Chondrocyte (in vitro differentiated cells): ENCODE results near the gene MTHFD1L. TPM values are rescaled to one million over a fixed set of nuclear protein-coding genes. Genes with fewer than 3 reads are reported as not detected.
"Not testable (repeated sequence)": the region's sequence is repeated elsewhere in the genome, so short reads cannot be mapped to it uniquely, and the experiment has no call there.

ENCODE experiments used
- DNase-seq: peaks from one replicate; pipeline ENCODE4 v3.0.0; 2021; ENCODE audit warnings: mixed read lengths, low spot score
- H3K27ac Mint-ChIP-seq: one replicate; pipeline ENCODE4 v1.8.0; 2021; ENCODE audit warnings: mild to moderate bottlenecking, moderate library complexity, mixed read lengths; ENCODE audit not compliant: unreplicated experiment
- H3K27me3 Mint-ChIP-seq: 2 replicates; pipeline ENCODE4 v1.8.0; 2021; ENCODE audit warnings: low read depth, mixed read lengths
- H3K36me3 Mint-ChIP-seq: 2 replicates; pipeline ENCODE4 v1.8.0; 2021; ENCODE audit warnings: low read depth, mixed read lengths
- H3K4me1 Mint-ChIP-seq: 2 replicates; pipeline ENCODE4 v1.8.0; 2021; ENCODE audit warnings: low read depth, mild to moderate bottlenecking, mixed read lengths
- H3K4me3 Mint-ChIP-seq: one replicate; pipeline ENCODE4 v1.8.0; 2021; ENCODE audit warnings: mild to moderate bottlenecking, moderate library complexity, mixed read lengths; ENCODE audit not compliant: unreplicated experiment
- H3K9me3 Mint-ChIP-seq: 2 replicates; pipeline ENCODE4 v1.8.0; 2021; ENCODE audit warnings: low read depth, mixed read lengths
- total RNA-seq: library from RNA; stranded (reverse); gene quantifications from 3 replicates; pipeline ENCODE4 v1.2.1, GENCODE V29; 2021
- TF ChIP-seq, protein P1 (sequence below): fragments of 200-600 bp; sonication (generic); IDR thresholded peaks from 2 replicates; pipeline ENCODE4 v1.5.0; 2021; ENCODE audit warnings: antibody characterized with exemption, mild to moderate bottlenecking, moderate library complexity

The MTHFD1L gene
- total RNA-seq, 1 donor from 2014 or later, result 93.7 TPM

DNA sequence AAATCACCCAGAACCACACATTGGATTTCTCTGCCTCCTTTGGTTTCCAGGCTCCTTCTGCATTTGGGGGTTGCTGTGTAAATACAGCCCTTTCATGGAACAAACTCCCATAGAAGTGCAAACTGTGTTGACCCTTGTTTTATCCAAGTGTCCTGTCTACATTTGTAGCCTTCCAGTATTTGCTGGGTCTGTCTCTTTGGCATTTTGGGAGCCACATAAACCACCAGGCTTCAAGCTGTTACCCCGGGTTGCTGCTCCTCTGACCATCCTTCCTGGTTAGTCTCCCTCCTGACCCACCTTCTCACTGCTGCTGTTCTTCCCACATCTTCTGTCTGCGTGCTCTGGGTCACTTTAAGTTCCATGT, 7.6 kb upstream of the MTHFD1L start:
- Mint-ChIP-seq H3K36me3 (no peaks in the 10 kb centered on the region), H3K27ac (peak overlapping the region; percentile 100), H3K4me1 (peaks cover 54% of the 10 kb centered on the region), H3K27me3 (no peaks in the 10 kb centered on the region), H3K4me3 (peak overlapping the region; percentile 3), H3K9me3 (no peaks in the 10 kb centered on the region)
- DNase-seq, result no peak
- TF ChIP-seq, protein P1, sequence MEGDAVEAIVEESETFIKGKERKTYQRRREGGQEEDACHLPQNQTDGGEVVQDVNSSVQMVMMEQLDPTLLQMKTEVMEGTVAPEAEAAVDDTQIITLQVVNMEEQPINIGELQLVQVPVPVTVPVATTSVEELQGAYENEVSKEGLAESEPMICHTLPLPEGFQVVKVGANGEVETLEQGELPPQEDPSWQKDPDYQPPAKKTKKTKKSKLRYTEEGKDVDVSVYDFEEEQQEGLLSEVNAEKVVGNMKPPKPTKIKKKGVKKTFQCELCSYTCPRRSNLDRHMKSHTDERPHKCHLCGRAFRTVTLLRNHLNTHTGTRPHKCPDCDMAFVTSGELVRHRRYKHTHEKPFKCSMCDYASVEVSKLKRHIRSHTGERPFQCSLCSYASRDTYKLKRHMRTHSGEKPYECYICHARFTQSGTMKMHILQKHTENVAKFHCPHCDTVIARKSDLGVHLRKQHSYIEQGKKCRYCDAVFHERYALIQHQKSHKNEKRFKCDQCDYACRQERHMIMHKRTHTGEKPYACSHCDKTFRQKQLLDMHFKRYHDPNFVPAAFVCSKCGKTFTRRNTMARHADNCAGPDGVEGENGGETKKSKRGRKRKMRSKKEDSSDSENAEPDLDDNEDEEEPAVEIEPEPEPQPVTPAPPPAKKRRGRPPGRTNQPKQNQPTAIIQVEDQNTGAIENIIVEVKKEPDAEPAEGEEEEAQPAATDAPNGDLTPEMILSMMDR, result no peak

DNA sequence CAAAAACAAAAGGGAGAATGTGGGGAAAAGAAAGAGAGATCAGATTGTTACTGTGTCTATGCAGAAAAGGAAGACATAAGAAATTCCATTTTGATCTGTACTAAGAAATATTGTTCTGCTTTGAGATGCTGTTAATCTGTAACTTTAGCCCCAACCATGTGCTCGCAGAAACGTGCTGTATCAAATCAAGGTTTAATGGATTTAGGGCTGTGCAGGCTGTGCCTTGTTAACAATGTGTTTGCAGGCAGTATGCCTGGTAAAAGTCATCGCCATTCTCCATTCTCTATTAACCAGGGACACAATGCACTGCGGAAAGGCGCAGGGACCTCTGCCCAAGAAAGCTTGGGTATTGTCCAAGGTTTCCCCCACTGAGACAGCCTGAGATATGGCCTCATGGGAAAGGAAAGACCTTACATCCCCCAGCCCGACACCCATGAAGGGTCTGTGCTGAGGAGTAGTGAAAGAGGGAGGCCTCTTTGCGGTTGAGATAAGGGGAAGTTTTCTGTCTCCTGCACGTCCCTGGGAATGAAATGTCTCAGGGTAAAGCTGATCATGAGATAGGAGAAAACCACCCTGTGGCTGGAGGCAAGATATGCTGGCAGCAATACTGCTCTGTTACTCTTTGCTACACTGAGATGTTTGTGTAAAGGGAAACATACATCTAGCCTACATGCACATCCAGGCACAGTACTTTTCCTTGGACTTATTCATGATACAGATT, 3.9 kb upstream of the MTHFD1L start:
- DNase-seq, H3K36me3 Mint-ChIP-seq, H3K27me3 Mint-ChIP-seq, H3K4me3 Mint-ChIP-seq, H3K27ac Mint-ChIP-seq, H3K9me3 Mint-ChIP-seq: not testable (repeated sequence)
- peaks cover 28% of the 10 kb centered on the region for H3K4me1 Mint-ChIP-seq

DNA sequence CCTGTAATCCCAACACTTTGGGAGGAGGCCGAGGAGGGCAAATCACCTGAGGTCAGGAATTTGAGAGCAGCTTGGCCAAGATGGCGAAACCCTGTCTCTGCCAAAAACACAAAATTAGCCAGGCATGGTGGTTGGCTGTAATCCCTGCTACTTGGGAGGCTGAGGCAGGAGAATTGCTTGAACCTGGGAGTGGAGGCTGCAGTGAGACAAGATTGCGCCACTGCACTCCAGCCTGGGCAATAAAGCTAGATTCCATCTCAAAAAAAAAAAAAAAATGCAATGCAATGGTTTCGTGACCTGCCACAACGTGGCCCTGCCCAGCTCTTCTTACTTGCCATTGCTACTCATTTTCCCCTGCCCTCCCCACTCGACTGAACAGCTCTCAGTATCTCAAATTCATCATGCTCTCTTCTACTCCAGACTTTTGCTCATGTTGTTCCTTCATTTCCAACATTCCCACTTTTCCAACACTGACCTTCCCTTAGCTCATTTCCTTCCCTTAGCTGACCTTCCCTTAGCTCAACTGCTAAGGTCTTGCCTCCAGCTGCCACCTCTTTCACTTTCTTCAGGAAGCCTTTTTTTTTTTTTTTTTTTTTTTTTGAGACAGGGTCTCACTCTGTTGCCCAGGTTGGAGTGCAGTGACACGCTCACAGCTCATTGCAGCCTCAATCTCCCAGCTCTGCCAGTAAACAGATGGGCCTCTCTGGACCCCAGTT, 2.1 kb upstream of the MTHFD1L start:
- Mint-ChIP-seq H3K4me1 (peaks cover 25% of the 10 kb centered on the region), H3K36me3 (no peaks in the 10 kb centered on the region), H3K27ac (no peak overlapping the region), H3K27me3 (no peaks in the 10 kb centered on the region), H3K9me3 (no peaks in the 10 kb centered on the region), H3K4me3 (no peak overlapping the region)
- no peak for DNase-seq
- TF ChIP-seq, protein P1, result no peak

DNA sequence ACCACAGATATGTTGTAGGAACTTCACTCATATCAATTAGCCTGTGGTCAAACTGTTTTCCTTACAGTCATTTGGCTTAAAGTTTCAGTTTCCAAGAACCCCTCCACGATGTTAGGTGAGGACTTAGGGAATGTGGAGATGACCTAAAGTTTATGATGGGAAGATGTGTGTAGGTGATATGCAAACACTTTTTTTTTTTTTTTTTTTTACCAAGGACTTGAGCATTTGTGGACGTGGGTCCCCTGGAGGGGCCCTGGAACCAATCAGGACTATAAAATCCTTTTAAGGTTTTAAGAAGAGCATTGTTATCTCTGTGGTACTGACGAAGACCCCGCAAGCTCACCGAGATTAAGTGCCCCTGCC, 478 bp upstream of the MTHFD1L start:
- TF ChIP-seq, protein P1, result no peak
- H3K4me1 Mint-ChIP-seq, result peaks cover 27% of the 10 kb centered on the region
- H3K9me3 Mint-ChIP-seq, result no peaks in the 10 kb centered on the region
- no peak for DNase-seq
- peak overlapping the region; percentile 87 for H3K4me3 Mint-ChIP-seq
- H3K27me3 Mint-ChIP-seq, result no peaks in the 10 kb centered on the region
- H3K36me3 Mint-ChIP-seq, result no peaks in the 10 kb centered on the region
- peak overlapping the region; percentile 93 for H3K27ac Mint-ChIP-seq

DNA sequence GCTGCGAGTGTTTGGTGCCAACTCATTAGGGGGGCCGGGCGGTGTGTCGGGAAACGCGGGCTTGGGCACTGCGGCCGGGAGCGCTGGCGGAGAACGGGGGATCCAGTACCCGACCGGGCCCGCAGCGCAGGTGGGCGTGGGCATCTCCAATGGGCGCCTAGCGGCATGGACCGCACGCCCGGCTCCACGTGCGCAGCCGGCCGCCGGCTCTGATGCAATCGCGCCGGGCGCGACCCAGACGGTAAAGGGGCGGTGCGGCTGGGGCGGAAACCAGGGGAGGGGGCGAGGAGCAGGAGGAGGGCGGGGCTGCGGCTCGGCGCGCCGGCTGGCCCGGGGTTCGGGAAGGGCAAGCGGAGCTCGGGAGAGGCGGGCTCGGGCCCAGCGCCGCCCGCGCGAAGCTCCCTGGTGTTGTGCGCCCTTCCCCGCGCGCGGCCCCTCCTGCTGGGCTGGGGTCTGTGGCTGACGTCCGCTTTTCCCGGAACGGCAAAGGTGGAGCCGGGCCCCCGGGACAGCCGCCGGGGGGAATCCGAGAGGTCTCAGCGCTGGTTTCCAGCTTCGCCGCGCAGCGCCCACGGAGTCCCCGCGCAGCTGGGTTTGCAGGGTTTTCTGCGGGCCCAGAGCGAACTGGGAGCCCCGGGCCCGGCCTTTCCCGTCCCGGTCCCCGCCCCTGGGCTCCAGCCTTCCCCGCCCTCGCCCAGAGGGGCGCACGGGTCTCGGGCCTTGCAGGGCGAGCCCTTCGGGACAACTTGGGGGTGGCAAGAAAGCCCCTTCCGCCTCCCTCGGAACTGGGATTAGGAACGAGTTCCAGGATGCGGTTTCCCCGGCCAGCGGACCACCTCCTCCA, 867 bp downstream of the MTHFD1L start:
- no peaks in the 10 kb centered on the region for H3K36me3 Mint-ChIP-seq
- peaks cover 29% of the 10 kb centered on the region for H3K4me1 Mint-ChIP-seq
- peak; percentile 97 for DNase-seq
- H3K27me3 Mint-ChIP-seq, result no peaks in the 10 kb centered on the region
- peak overlapping the region; percentile 96 for H3K27ac Mint-ChIP-seq
- TF ChIP-seq, protein P1, result peak; percentile 10
- peak overlapping the region; percentile 87 for H3K4me3 Mint-ChIP-seq
- H3K9me3 Mint-ChIP-seq, result no peaks in the 10 kb centered on the region
